Esophagus squamous epithelium (tissue), 4 donors: Measurements from ENCODE around the gene SSC5D.

ENCODE experiments used
- CTCF ChIP-seq, 6 experiments: fragments of 450-650 bp in 4 of 6; fragments of 200-600 bp in 2 of 6; sonication (generic) in 2 of 6; IDR thresholded peaks; one replicate each; pipeline ENCODE4 v1.5.1; 2016 to 2019; ENCODE audit warnings: antibody characterized with exemption in 6 of 6, mild to moderate bottlenecking in 4 of 6, moderate library complexity in 4 of 6
- POLR2A ChIP-seq, 4 donors: fragments of 450-650 bp; IDR thresholded peaks; one replicate each; pipeline ENCODE4 v1.6.1; 2017; ENCODE audit warnings: antibody characterized with exemption in 4 of 4, mild to moderate bottlenecking in 4 of 4, moderate library complexity in 3 of 4

GRCh38 chr19:55464662-55465054 is 23.6 kb upstream of the SSC5D start, which contains the start of gene C19orf85:
- TF ChIP-seq CTCF (IDR thresholded peaks at IDR 0.05) (no peak), POLR2A (IDR thresholded peaks at IDR 0.05) (no peak)
